Erythroblast (primary cell): ENCODE results near the gene FIBP.
A peak's percentile ranks its signal among the peaks of the same experiment; 100 is the strongest.

Experiments
- GATA1 ChIP-seq: IDR thresholded peaks from 2 replicates; pipeline ENCODE4 v1.6.1; 2011; ENCODE audit warnings: low read depth, mild to moderate bottlenecking, control low read depth, low read length, moderate library complexity
- POLR2A ChIP-seq: IDR thresholded peaks from 2 replicates; pipeline ENCODE4 v1.6.1; 2011; ENCODE audit warnings: mild to moderate bottlenecking, low read length

GRCh38 chr11:65869643-65870306 is 18.5 kb downstream of the FIBP start:
- TF ChIP-seq POLR2A (peak; percentile 5), GATA1 (no peak)
